SH-SY5Y (cell line): ENCODE results near the gene RAC3.

ENCODE experiments used
- GATA2 ChIP-seq: IDR thresholded peaks from 2 replicates; pipeline ENCODE4 v1.6.1; 2011; ENCODE audit warnings: mild to moderate bottlenecking, low read depth, low read length
- GATA3 ChIP-seq: IDR thresholded peaks from 2 replicates; pipeline ENCODE4 v1.6.1; 2011; ENCODE audit warnings: low read depth, mild to moderate bottlenecking, low read length, moderate library complexity

The RAC3 gene

DNA sequence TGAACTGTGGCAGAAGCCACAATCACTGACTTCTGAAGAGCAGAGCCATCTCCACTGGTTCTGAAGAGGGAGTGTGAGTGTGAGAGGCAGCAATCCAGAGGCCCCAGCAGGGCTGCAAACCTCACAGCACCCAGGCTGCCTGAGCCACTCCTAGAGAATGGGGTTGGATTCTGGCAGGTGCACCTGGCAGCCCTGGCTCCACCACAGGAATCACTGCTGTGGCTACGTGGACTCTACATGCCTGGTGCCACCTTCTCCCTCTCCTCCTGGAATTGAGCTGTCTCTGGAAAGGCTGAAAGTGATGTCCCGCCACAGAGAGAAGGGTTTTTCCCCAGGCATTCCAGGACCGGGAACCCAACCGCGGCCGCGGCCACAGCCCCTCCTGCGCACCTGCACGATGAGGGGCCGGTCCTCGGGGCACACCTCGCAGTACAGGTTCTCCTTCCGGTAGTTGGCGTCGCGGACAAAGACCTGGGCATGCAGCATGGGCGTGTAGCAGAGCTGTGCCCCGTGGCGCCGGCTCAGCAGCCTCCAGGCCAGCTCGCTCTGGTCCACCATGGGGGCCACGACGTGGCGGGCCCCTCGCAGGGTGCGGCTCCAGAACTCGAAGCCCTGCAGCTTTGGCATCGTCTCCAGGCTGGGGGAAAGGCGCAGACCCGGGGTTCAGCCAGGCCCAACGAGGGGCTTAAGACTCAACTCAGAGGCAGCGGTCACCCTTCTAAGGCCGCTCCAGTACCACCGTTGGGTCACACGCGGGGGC is 33.1 kb downstream of the RAC3 start:
- TF ChIP-seq GATA2 (no peak), GATA3 (no peak)

DNA sequence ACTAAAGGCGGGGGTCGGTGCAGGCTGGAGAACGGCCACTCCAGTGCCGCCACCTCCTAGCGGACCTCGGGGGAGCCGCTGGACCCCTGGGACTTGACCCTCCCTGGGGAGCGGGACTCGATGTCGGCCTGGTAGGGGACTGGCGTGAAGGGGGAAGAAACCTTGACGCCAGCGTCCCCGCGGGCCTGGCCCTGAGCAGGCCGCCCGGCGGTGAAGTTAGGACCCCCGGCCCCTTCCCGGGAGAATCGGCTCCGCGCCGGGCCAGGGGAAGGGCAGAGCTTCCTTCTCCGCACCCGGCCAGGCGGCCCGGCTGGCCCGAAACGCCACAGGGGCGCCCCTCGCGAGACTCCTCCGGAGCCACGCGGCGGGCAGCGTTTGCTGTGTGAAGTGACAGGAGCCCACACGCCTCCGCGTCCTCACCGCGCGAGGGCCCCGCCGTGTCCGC is 33.7 kb downstream of the RAC3 start:
- TF ChIP-seq GATA2 (no peak), GATA3 (no peak)

DNA sequence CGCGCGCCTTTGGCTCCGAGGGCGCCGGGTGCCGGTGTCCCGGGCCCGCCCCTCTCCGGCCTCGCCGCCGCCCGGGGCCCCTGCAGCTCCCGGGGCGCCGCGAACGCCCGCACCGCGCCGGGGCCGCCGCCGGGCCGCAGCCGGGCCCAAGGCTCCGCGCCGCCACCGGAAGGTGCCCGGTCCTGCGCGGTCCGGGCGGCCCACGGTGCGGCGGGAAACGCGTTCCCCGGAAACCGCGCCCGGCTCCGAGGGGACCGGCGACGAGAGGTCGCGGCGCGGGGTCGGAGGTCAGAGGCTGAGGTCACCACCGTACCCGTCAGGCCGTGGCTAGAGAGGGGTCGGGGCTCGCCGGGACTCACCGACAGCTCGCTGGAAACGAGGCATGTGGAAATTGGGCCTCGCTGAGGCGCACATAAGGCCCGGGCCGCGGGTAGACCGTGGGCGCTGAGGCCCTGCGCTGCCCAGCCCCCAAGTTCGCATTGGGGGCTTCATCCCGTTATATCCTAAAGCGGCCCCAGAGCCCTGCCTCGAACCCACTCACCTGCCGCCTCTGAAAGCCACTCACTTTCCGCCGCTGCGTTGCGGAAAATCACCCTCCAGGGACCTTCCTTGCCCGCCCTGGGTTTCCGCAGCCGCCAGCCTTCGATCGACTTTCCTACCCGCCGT is 34.3 kb downstream of the RAC3 start, which contains the start of gene DUS1L:
Gene DUS1L (minus strand): TSS at position 167 of the 666 bp plus-strand sequence. CDS start 745 bp downstream, outside the sequence.
- TF ChIP-seq GATA3, result no peak
- TF ChIP-seq GATA2, result no peak

DNA sequence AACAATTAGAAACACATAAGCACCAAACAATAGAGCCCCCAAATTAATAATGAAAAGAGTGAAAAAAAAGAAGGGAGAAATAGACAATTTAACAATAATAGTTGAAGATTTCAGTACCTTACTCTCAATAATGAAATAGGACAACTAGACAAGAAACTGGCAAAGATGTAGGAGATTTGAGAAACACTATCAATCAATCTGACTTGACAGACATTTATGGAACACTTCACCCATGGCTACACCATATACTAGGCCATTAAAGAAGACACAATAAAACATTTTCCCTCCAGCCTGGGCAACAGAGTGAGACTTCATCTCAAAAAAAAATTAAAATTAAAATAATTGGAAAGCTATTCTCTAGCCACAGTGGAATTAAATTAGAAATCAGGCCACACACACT is 39.1 kb downstream of the RAC3 start:
- TF ChIP-seq GATA2 (no peak), GATA3 (no peak)

DNA sequence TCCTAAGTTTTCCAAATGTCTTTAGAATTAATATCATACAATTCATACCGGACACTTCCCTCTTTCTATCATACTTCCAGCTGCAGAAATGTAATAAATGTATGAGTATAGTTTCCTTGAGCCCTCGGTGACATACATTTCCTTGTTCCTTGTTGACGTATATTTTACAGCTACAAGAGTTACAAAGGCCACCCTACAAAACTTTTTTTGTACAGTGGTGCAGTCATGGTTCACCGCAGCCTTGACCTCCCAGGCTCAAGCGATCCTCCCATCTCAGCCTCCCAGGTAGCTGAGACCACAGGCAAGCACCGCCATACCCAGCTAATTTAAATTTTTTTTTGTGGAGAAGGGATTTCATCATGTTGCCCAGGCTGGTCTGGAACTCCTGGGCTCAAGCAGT is 41.3 kb downstream of the RAC3 start:
- TF ChIP-seq GATA3 (no peak), GATA2 (no peak)

DNA sequence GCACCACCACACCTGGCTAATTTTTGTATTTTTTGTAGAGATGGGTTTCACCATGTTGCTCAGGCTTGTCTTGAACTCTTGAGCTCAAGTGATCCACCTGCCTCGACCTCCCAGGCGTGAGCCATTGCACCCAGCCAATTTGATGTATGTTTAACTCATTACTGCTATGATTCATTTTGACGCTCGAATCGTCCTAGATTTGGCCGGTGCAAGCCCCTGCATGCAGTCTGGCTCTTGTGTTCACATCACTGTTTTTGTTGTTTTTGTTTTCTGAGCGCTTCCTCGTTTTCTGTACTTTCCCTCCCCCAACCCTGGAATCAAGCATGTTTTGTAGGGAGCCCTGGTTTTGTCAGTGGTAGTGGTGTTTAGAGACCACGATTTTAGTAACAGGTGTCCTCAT is 42.0 kb downstream of the RAC3 start:
- TF ChIP-seq GATA3 (no peak), GATA2 (no peak)

DNA sequence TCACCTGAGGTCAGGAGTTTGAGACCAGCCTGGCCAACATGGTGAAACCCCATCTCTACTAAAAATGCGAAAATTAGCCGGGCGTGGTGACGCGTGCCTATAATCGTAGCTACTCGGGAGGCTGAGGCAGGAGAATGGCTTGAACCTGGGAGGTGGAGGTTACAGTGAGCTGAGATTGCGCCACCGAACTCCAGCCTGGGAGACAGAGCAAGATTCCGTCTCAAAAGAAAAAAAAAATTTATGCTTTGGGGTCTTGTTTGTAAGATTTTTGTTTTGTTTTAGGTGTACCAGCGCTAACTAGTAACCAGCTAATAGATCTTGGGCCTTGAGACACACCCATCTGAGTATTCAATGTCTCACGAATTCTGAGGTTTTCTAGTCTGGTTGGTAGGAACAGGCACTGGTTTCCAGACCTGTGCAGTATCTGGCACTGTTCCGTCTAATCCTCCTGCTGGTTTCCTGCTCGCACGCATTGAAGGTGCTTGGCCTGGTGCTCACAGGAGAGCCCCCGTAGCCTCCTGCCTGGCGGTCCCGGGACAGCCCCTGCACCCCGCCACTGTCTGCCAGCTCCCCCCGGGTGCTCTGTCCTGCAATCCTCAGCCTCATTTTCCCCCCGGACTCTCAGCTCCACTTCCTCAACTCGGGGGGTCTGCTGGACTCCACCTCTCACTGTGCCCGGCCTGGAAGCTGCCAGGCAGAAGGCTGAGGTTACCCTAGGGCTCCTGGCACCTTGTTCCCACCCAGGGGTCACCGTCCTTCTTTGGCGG is 44.7 kb downstream of the RAC3 start:
- no peak for TF ChIP-seq GATA3
- no peak for TF ChIP-seq GATA2

DNA sequence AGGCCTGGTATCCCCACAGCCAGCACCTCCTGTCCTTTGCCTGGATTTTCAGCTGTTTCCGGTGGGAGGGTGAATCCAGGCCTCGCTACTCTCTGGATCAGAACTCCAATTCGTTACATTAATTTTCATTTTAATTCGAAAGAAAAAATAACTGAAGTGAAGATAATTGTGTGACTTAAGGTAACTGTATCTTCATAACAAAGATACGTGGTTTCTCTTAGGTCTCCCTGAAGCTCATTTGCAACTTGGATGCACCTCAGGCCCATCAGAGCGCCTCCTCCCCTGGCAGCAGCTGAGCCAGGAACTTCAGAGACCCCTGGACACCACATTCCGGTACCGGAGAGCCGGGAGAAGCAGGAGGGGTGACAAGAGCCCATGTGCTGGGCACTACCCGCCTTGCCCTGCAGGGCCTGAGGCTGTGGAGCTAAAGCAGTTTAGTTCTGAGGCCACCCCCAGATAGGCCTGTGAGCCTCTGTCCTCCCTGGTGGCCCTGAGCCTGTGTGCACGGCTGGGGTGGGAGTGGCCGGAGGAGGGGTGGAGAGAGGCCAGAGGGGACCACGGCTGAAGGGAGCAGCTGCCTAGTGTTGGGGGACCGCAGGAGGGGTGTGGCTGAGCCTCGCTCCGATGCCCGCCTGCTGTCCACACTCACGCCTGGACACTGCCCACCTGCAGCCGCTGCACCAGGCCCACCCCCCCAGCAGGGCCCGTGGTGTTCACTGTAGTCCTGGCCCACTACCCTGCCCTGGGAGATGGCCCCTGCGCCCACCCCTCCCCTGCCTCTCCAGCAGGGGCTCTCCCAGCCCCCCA is 45.5 kb downstream of the RAC3 start:
- TF ChIP-seq GATA3 (no peak), GATA2 (no peak)

DNA sequence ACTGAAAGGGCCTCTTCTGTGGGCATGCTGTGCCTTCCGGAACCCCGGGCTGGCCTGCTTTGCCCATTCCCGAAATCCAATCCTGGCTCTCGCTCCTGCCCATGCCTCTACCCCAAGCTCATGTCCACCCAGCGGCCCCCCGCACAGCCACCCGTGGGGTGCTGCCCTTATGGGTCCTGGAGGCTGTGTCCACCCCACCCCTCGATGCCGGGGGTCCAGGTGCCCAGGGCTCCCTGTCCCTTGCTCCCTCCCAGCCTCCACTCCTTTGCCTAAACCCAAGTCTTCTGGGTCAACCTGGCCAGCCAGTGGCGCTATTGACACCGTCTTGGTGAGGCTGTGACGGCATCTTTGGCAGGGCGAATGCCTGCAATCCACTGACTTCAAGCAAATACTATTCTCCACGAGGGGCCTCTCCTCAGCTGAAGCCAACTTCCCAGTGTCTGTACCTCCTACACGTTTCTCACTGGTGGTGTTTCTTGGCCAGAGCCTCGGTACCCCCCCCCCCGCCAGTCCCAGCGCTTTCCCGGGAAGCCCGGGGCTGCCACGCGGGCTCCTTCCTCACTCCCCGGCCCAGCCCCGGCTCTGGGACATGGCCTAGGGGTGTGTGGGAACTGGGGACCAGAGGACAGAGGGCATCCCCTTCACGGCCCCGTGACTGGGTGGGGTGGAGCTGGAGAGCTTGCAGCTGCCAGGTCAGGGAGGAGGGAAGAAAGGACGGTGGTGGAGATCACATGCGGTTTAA is 46.3 kb downstream of the RAC3 start:
- no peak for TF ChIP-seq GATA3
- no peak for TF ChIP-seq GATA2

DNA sequence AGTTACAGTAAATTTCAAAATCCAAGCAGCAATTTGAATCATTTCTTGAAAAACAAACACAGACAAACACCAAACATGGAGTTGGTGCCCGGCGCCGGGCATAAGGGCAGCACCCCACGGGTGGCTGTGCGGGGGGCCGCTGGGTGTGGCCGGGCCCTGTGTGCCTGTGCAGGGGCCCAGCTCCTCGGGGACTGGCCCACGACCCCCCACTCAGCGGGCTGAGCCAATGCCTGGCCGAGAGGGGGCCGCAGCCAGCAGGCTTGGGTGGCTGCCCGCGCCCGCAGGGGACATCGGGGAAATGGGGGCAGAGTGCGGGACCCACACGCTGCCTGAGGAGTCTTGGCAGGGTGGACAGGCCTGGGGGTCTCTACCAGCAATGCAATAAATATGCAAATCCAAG is 47.0 kb downstream of the RAC3 start:
- TF ChIP-seq GATA3 (no peak), GATA2 (no peak)

DNA sequence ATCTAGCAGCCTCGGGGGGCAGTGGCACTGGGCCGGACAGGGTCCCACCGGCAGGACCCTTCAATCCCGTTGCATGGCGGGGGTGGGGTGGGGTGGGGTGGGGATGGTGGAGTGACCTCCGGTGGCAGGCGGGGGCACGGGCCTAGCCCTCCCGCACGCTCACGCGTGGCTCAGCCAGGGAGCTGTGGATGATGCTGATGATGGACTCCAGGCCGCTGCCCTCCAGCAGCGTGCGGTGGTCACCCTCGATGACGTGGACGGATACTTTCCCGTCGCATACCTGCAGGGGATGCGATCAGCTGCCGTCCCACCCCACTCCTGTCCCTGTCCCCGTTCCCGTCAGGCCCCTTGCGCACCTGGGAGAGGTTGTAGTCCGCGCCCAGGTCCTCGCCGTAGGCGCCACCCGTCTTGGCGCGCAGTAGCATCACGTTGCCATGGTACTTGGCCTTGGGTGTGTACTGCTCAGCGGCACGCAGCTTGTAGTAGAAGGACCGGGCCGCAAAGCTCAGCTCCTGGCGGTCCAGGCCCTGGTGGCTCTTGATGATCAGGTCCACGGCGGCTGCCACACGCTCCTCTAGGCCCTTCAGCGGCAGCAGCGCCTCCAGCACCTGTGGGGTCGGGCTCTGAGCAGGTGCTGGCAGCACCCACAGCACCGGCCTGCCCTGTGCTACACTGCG is 47.7 kb downstream of the RAC3 start:
- TF ChIP-seq GATA3 (no peak), GATA2 (no peak)

DNA sequence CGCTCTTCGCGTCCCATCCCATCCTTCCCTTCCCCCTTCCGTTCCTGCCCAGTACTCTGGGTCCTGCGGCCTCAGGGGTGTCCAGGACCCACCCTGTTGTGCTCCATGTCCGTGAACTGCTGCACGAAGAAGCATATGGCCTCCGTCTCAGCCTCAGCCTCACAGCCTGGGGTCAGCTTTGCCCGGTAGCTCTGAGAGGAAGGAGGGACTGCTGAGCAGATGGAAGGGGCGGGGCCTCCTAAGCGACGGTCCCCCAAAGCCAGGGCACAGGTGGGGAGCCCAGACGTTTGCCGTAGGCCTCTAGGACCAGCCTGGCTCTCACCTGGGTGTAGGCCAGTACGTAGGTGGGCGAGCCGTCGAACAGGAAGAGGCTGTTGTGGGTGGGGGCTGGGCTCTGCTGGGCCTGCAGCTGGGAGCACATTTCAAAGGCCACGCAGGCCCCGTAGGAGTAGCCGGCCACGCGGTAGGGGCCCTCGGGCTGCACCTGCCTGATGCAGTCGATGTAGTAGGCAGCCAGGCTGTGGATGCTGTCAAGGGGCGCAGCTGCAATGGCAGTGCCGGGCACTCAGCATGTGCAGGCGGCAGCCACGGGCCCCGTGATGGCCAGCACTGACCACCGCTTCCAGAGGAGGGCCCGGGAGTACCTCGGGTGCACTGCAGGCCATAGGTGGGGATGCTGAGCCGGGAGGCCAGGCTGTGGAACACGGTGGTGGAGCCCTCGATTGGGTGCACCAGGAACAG is 48.7 kb downstream of the RAC3 start:
- TF ChIP-seq GATA3 (no peak), GATA2 (no peak)
